WTC11 (cell line): ENCODE results near the gene F2.

ENCODE experiments used
- CREB1 ChIP-seq: sonication (generic); formaldehyde crosslinking; IDR thresholded peaks from 2 replicates; pipeline ENCODE4 v1.8.0; 2023; ENCODE audit warnings: mild to moderate bottlenecking, missing genetic modification reagents
- ESRRA ChIP-seq: sonication (generic); formaldehyde crosslinking; IDR thresholded peaks from 2 replicates; pipeline ENCODE4 v1.8.1; 2022; ENCODE audit warnings: mild to moderate bottlenecking, missing genetic modification reagents, borderline replicate concordance
- FOXJ3 ChIP-seq: sonication (generic); formaldehyde crosslinking; IDR thresholded peaks from 2 replicates; pipeline ENCODE4 v1.9.0; 2021; ENCODE audit warnings: missing genetic modification reagents, mild to moderate bottlenecking, borderline replicate concordance
- NR3C1 ChIP-seq: sonication (generic); formaldehyde crosslinking; conservative IDR thresholded peaks from 2 replicates; pipeline ENCODE4 v1.8.1; 2023; ENCODE audit warnings: low read depth, mild to moderate bottlenecking, missing genetic modification reagents
- SP1 ChIP-seq: sonication (generic); formaldehyde crosslinking; conservative IDR thresholded peaks from 2 replicates; pipeline ENCODE4 v1.8.1; 2022; ENCODE audit warnings: missing genetic modification reagents
- TP53 ChIP-seq: sonication (generic); formaldehyde crosslinking; IDR thresholded peaks from 2 replicates; pipeline ENCODE4 v1.8.1; 2023; ENCODE audit warnings: mild to moderate bottlenecking, missing genetic modification reagents
- ZBTB21 ChIP-seq: sonication (generic); formaldehyde crosslinking; IDR thresholded peaks from 2 replicates; pipeline ENCODE4 v1.8.1; 2023; ENCODE audit warnings: mild to moderate bottlenecking, missing genetic modification reagents, borderline replicate concordance
- TF ChIP-seq, protein P1 (sequence below): fragments of 200-600 bp; IDR thresholded peaks from 2 replicates; pipeline ENCODE4 v1.8.0; 2022; ENCODE audit warnings: antibody characterized with exemption
- TF ChIP-seq, protein P2 (sequence below): sonication (generic); formaldehyde crosslinking; IDR thresholded peaks from 2 replicates; pipeline ENCODE4 v1.8.1; 2022; ENCODE audit warnings: low read depth, mild to moderate bottlenecking, moderate library complexity, missing genetic modification reagents, borderline replicate concordance
- TF ChIP-seq, protein P3 (sequence below): sonication (generic); formaldehyde crosslinking; IDR thresholded peaks from 2 replicates; pipeline ENCODE4 v1.8.0; 2022; ENCODE audit warnings: mild to moderate bottlenecking, missing genetic modification reagents
- TF ChIP-seq, protein P4 (sequence below): sonication (generic); formaldehyde crosslinking; IDR thresholded peaks from 2 replicates; pipeline ENCODE4 v1.8.1; 2022; ENCODE audit warnings: low read depth, missing genetic modification reagents, borderline replicate concordance
- TF ChIP-seq, protein P5 (sequence below): sonication (generic); formaldehyde crosslinking; IDR thresholded peaks from 2 replicates; pipeline ENCODE4 v1.8.0; 2022; ENCODE audit warnings: mild to moderate bottlenecking, missing genetic modification reagents
- TF ChIP-seq, protein P6 (sequence below): sonication (generic); formaldehyde crosslinking; IDR thresholded peaks from 2 replicates; pipeline ENCODE4 v1.8.1; 2023; ENCODE audit warnings: mild to moderate bottlenecking, moderate library complexity, missing genetic modification reagents
- TF ChIP-seq, protein P7 (sequence below): sonication (generic); formaldehyde crosslinking; IDR thresholded peaks from 2 replicates; pipeline ENCODE4 v1.8.1; 2022; ENCODE audit warnings: missing genetic modification reagents, borderline replicate concordance

DNA sequence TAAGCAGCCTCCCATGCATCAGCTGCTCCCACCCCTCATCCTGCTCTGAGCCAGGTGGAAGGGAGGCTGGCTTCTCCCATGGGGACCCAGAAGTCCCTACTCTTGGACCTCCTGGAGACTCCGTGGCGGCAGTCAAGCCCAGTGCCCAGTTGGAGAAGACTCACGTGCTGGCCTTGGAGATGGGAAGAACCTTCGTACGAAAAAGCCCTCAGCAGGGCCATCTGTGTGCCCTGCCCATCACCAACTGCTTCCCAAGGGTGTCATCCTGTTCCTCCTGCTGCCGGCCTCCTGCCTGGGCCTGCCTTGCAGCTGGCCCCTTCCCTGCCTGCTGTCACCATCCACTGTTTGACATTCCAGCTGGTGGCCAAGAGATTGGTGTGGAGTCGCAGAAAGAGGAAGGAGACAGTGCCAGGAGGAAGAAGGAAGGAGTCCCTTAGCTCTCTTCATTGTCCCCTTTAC lies 46.6 kb upstream of the F2 start:
- TF ChIP-seq ESRRA (CRISPR knock-in tag) (no peak), FOXJ3 (CRISPR knock-in tag) (no peak), CREB1 (CRISPR knock-in tag) (no peak), ZBTB21 (CRISPR knock-in tag) (no peak), SP1 (CRISPR knock-in tag) (no peak), NR3C1 (no peak), TP53 (no peak)
- TF ChIP-seq, protein P1, sequence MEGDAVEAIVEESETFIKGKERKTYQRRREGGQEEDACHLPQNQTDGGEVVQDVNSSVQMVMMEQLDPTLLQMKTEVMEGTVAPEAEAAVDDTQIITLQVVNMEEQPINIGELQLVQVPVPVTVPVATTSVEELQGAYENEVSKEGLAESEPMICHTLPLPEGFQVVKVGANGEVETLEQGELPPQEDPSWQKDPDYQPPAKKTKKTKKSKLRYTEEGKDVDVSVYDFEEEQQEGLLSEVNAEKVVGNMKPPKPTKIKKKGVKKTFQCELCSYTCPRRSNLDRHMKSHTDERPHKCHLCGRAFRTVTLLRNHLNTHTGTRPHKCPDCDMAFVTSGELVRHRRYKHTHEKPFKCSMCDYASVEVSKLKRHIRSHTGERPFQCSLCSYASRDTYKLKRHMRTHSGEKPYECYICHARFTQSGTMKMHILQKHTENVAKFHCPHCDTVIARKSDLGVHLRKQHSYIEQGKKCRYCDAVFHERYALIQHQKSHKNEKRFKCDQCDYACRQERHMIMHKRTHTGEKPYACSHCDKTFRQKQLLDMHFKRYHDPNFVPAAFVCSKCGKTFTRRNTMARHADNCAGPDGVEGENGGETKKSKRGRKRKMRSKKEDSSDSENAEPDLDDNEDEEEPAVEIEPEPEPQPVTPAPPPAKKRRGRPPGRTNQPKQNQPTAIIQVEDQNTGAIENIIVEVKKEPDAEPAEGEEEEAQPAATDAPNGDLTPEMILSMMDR = no peak
- TF ChIP-seq, protein P2, sequence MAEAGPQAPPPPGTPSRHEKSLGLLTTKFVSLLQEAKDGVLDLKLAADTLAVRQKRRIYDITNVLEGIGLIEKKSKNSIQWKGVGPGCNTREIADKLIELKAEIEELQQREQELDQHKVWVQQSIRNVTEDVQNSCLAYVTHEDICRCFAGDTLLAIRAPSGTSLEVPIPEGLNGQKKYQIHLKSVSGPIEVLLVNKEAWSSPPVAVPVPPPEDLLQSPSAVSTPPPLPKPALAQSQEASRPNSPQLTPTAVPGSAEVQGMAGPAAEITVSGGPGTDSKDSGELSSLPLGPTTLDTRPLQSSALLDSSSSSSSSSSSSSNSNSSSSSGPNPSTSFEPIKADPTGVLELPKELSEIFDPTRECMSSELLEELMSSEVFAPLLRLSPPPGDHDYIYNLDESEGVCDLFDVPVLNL = no peak
- TF ChIP-seq, protein P3, sequence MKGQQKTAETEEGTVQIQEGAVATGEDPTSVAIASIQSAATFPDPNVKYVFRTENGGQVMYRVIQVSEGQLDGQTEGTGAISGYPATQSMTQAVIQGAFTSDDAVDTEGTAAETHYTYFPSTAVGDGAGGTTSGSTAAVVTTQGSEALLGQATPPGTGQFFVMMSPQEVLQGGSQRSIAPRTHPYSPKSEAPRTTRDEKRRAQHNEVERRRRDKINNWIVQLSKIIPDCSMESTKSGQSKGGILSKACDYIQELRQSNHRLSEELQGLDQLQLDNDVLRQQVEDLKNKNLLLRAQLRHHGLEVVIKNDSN (CRISPR knock-in tag) = no peak
- TF ChIP-seq, protein P4, sequence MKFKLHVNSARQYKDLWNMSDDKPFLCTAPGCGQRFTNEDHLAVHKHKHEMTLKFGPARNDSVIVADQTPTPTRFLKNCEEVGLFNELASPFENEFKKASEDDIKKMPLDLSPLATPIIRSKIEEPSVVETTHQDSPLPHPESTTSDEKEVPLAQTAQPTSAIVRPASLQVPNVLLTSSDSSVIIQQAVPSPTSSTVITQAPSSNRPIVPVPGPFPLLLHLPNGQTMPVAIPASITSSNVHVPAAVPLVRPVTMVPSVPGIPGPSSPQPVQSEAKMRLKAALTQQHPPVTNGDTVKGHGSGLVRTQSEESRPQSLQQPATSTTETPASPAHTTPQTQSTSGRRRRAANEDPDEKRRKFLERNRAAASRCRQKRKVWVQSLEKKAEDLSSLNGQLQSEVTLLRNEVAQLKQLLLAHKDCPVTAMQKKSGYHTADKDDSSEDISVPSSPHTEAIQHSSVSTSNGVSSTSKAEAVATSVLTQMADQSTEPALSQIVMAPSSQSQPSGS (CRISPR knock-in tag) = no peak
- TF ChIP-seq, protein P5, sequence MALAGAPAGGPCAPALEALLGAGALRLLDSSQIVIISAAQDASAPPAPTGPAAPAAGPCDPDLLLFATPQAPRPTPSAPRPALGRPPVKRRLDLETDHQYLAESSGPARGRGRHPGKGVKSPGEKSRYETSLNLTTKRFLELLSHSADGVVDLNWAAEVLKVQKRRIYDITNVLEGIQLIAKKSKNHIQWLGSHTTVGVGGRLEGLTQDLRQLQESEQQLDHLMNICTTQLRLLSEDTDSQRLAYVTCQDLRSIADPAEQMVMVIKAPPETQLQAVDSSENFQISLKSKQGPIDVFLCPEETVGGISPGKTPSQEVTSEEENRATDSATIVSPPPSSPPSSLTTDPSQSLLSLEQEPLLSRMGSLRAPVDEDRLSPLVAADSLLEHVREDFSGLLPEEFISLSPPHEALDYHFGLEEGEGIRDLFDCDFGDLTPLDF (CRISPR knock-in tag) = no peak
- TF ChIP-seq, protein P6, sequence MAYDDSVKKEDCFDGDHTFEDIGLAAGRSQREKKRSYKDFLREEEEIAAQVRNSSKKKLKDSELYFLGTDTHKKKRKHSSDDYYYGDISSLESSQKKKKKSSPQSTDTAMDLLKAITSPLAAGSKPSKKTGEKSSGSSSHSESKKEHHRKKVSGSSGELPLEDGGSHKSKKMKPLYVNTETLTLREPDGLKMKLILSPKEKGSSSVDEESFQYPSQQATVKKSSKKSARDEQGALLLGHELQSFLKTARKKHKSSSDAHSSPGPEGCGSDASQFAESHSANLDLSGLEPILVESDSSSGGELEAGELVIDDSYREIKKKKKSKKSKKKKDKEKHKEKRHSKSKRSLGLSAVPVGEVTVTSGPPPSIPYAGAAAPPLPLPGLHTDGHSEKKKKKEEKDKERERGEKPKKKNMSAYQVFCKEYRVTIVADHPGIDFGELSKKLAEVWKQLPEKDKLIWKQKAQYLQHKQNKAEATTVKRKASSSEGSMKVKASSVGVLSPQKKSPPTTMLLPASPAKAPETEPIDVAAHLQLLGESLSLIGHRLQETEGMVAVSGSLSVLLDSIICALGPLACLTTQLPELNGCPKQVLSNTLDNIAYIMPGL (CRISPR knock-in tag) = no peak
- TF ChIP-seq, protein P7, sequence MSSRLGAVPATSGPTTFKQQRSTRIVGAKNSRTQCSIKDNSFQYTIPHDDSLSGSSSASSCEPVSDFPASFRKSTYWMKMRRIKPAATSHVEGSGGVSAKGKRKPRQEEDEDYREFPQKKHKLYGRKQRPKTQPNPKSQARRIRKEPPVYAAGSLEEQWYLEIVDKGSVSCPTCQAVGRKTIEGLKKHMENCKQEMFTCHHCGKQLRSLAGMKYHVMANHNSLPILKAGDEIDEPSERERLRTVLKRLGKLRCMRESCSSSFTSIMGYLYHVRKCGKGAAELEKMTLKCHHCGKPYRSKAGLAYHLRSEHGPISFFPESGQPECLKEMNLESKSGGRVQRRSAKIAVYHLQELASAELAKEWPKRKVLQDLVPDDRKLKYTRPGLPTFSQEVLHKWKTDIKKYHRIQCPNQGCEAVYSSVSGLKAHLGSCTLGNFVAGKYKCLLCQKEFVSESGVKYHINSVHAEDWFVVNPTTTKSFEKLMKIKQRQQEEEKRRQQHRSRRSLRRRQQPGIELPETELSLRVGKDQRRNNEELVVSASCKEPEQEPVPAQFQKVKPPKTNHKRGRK (CRISPR knock-in tag) = no peak
